Sigmoid colon (tissue), 7 donors: Measurements from ENCODE around the gene FAT2. TPM values are rescaled to one million over a fixed set of nuclear protein-coding genes. Genes with fewer than 3 reads are reported as not detected.

Experiments used
- DNase-seq: peaks from one replicate; pipeline ENCODE4 v3.0.0-alpha.2; 2019
- H3K27ac ChIP-seq, 4 donors: fragments of 200-600 bp; sonication (generic); one replicate each; pipeline ENCODE4 v1.5.1; 2016 to 2019; ENCODE audit warnings: mild to moderate bottlenecking in 1 of 4
- H3K27me3 ChIP-seq, 3 donors: fragments of 200-600 bp; sonication (generic); one replicate each; pipeline ENCODE4 v1.5.1; 2019; ENCODE audit warnings: mild to moderate bottlenecking in 1 of 3
- H3K36me3 ChIP-seq, 4 donors: fragments of 200-600 bp; sonication (generic); one replicate each; pipeline ENCODE4 v1.5.1; 2016 to 2019
- H3K4me1 ChIP-seq, 4 donors: fragments of 200-600 bp; sonication (generic); one replicate each; pipeline ENCODE4 v1.5.1; 2017 to 2019
- H3K4me3 ChIP-seq, 4 donors: fragments of 200-600 bp; sonication (generic); one replicate each; pipeline ENCODE4 v1.5.1; 2017 to 2019; ENCODE audit warnings: mild to moderate bottlenecking in 2 of 4, moderate library complexity in 1 of 4
- H3K9me3 ChIP-seq, 4 donors: fragments of 200-600 bp in 3 of 4; sonication (generic) in 3 of 4; one replicate each; pipeline versions ENCODE4 v1.5.1 to v1.6.1; 2013 to 2019
- EP300 ChIP-seq, 4 donors: sonication (generic); formaldehyde crosslinking; IDR thresholded peaks; one replicate each; pipeline ENCODE4 v1.6.1; 2017; ENCODE audit warnings: antibody characterized with exemption in 4 of 4
- POLR2A ChIP-seq, 2 donors: fragments of 450-650 bp; IDR thresholded peaks; one replicate each; pipeline ENCODE4 v1.6.1; 2016; ENCODE audit warnings: antibody characterized with exemption in 2 of 2, mild to moderate bottlenecking in 2 of 2, moderate library complexity in 2 of 2
- POLR2AphosphoS5 ChIP-seq, 4 donors: sonication (generic); formaldehyde crosslinking; IDR thresholded peaks; one replicate each; pipeline ENCODE4 v1.6.1; 2017; ENCODE audit warnings: antibody characterized with exemption in 4 of 4
- WGBS, 2 donors: extraction: QIAGEN DNeasy Blood & Tissue Kit; methylation state at CpG; one replicate each; pipeline ENCODE4 v1.1.7; 2013; 5-methylcytosine and 5-hydroxymethylcytosine counted together
- intact Hi-C: fragments of 100-400 bp; cut with DNase I; formaldehyde crosslinking; loops from one replicate; pipeline ENCODE4 v1.15.1; 2023
- polyA plus RNA-seq, 3 donors: library from polyadenylated mRNA; stranded (reverse); fragments of 200-250 nt; gene quantifications; one replicate each; pipeline ENCODE4 v1.2.3, GENCODE V29; 2013
- total RNA-seq, 4 donors: library from RNA; depleted of rRNA; stranded (reverse); fragments of >200 nt; gene quantifications; one replicate each; pipeline ENCODE4 v1.1.0, GENCODE V29; 2016
- TF ChIP-seq, protein P1 (sequence below), 4 experiments: fragments of 450-650 bp in 3 of 4; fragments of 200-600 bp in 1 of 4; IDR thresholded peaks; one replicate each; pipeline ENCODE4 v1.5.1; 2016 to 2019; ENCODE audit warnings: antibody characterized with exemption in 4 of 4, mild to moderate bottlenecking in 3 of 4, moderate library complexity in 2 of 4
- donor health status: healthy with polysubstance abuse.
- donor health status: Bipolar disorder and iron deficiency.
- donor health status: healthy.

Gene FAT2
- total and polyA plus RNA-seq, 7 donors, result 0.03 TPM; not detected in 6

DNA sequence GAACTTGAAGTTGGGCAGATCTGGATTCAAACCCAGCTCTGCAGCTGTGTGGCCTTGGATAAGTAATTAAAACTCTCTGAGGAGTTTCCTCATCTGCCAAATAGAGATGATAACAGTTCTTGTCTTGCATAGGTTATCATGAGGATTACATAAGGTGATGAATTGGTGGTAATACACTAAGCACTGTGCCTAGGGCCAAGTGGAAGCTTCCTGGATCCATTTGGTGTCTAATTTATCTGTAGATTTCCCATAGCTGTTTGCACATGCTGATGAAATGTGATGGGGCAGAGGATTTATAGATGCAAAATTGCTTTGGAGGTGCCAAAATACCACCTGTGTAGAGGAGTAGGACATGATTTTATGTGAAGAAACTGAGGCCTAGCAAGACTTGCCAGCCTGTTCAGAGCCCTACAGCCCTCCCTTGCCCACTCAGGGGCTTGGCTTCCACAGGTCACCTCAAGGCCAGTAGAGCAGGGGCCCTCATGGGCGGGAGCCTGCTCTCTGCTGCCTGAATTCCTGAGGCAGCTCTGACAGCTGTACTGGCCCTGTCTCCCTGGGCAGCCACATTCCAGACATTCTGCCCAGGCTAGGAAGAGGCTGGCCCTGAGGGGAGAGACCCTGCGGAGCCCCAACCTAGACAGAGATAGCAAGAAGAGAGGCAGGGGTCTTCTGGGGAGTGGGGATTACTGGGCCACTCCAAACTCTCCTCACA, 5.9 kb upstream of the FAT2 start:
- Histone ChIP-seq H3K4me3 (no peak overlapping the region), H3K9me3 (no peaks in the 10 kb centered on the region), H3K27ac (no peak overlapping the region), H3K4me1 (no peaks in the 10 kb centered on the region), H3K27me3 (no peaks in the 10 kb centered on the region), H3K36me3 (no peaks in the 10 kb centered on the region)
- DNase-seq, result no peak
- intact Hi-C loops, result no loop called here
- TF ChIP-seq POLR2AphosphoS5 (IDR thresholded peaks at IDR 0.05), result no peak
- 70 to 72% methylated on average over 2 of the region's 2 CpGs for WGBS, 2 donors

DNA sequence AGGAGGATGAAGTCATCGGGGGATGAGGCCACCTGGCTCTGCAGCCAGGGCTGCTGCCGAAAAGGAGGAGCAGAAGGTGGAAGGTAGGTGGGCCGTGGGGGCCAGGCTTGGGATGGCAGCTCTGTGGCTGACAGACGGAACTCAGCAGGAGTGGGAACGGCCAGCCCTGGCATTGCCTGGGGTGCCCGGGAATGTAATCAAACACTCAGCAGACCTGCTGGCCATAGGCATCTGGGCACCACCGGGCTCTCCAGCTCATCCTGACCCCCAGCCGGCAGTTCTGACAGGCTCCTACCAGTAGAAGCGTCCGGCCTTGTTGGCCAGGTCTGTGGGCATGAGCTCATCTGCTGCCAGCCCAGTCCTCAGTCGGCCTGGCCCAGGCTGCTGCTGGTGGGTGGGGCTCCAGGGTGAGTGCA, 4.3 kb upstream of the FAT2 start:
- Histone ChIP-seq H3K4me3 (no peak overlapping the region), H3K9me3 (no peaks in the 10 kb centered on the region), H3K27me3 (no peaks in the 10 kb centered on the region), H3K4me1 (no peaks in the 10 kb centered on the region), H3K27ac (no peak overlapping the region), H3K36me3 (no peaks in the 10 kb centered on the region)
- no peak for TF ChIP-seq EP300 (IDR thresholded peaks at IDR 0.05)
- TF ChIP-seq, protein P1, sequence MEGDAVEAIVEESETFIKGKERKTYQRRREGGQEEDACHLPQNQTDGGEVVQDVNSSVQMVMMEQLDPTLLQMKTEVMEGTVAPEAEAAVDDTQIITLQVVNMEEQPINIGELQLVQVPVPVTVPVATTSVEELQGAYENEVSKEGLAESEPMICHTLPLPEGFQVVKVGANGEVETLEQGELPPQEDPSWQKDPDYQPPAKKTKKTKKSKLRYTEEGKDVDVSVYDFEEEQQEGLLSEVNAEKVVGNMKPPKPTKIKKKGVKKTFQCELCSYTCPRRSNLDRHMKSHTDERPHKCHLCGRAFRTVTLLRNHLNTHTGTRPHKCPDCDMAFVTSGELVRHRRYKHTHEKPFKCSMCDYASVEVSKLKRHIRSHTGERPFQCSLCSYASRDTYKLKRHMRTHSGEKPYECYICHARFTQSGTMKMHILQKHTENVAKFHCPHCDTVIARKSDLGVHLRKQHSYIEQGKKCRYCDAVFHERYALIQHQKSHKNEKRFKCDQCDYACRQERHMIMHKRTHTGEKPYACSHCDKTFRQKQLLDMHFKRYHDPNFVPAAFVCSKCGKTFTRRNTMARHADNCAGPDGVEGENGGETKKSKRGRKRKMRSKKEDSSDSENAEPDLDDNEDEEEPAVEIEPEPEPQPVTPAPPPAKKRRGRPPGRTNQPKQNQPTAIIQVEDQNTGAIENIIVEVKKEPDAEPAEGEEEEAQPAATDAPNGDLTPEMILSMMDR (IDR thresholded peaks at IDR 0.05), result no peak
- no peak for TF ChIP-seq POLR2A (IDR thresholded peaks at IDR 0.05)
- TF ChIP-seq POLR2AphosphoS5 (IDR thresholded peaks at IDR 0.05), result no peak
- intact Hi-C loops, result no loop called here
- DNase-seq, result no peak
- 90 to 92% methylated on average over 11 of the region's 11 CpGs for WGBS, 2 donors

DNA sequence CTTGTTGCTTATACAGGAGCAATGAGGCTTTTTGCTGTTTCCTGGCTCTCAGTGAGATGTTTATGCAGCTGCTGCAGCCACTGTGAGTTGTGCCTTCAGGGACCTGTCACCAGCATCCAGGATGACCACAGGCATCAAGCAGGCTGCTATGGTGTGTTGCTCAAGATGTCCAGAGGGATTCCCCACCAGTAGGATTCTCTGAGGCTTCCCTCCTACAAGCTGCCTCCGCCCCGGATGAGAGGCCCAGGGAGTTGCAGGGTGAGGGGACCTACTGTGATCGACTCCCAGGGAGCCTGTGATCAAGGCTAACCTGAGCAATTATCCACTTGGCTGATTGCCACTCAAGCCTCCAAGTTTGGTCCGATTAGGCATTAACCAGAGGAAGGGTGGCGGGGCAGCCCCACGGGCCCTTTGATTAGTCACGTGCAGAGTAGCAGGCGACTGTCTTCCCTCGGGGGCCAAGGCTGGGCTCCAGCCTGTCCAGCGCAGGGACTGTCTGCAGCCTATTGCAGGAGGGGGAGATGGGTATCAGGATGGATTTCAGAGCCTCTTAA, 1.8 kb upstream of the FAT2 start:
- intact Hi-C loops, result no loop called here
- Histone ChIP-seq H3K27me3 (no peaks in the 10 kb centered on the region), H3K36me3 (no peaks in the 10 kb centered on the region), H3K4me3 (no peak overlapping the region), H3K9me3 (no peaks in the 10 kb centered on the region), H3K27ac (no peak overlapping the region), H3K4me1 (no peaks in the 10 kb centered on the region)
- WGBS, 2 donors, result 34 to 63% methylated on average over 10 of the region's 10 CpGs
- no peak for TF ChIP-seq EP300 (IDR thresholded peaks at IDR 0.05)
- TF ChIP-seq POLR2A (IDR thresholded peaks at IDR 0.05), result no peak
- TF ChIP-seq, protein P1 (IDR thresholded peaks at IDR 0.05), result no peak
- no peak for TF ChIP-seq POLR2AphosphoS5 (IDR thresholded peaks at IDR 0.05)
- no peak for DNase-seq

DNA sequence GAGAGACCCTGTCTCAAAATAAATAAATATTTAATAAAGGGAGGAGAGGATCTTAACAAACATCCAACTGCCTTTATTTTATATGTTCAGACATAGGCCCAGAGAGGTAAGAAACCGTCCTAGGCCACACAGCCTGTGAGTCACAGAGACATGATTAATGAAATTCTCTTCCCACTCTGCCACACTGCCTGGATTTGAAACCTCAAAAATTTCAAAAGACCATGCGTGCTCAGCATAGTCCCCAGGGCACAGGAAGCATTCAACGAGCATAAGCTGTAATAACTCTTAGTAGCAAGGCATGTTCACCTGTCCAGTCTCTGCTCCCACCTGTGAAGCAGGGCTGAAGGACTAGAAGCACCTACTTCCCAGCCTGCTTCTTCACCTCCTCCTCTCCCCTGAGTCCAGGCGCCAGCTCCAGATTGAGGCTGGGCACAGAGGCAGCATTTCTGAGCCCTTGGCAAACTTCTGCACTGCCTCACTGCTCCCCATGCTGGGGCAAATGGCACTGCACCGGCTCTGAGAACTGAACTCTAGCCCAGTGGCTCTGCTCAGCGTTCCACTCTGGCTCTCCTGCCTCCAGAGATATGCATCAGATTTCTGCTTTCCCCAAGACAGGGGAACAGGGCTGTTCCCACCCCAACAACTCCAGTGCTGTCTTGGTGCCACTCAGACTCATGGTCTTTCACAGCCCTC, 1.1 kb downstream of the FAT2 start:
- Histone ChIP-seq H3K27ac (no peak overlapping the region), H3K27me3 (no peaks in the 10 kb centered on the region), H3K4me1 (no peaks in the 10 kb centered on the region), H3K9me3 (no peaks in the 10 kb centered on the region), H3K4me3 (no peak overlapping the region), H3K36me3 (no peaks in the 10 kb centered on the region)
- no peak for TF ChIP-seq EP300 (IDR thresholded peaks at IDR 0.05)
- no peak for TF ChIP-seq POLR2AphosphoS5 (IDR thresholded peaks at IDR 0.05)
- TF ChIP-seq POLR2A (IDR thresholded peaks at IDR 0.05), result no peak
- TF ChIP-seq, protein P1 (IDR thresholded peaks at IDR 0.05), result no peak
- 79 to 81% methylated on average over 6 of the region's 6 CpGs for whole genome bisulfite sequencing, 2 donors
- intact Hi-C loops, result no loop called here
- no peak for DNase-seq

DNA sequence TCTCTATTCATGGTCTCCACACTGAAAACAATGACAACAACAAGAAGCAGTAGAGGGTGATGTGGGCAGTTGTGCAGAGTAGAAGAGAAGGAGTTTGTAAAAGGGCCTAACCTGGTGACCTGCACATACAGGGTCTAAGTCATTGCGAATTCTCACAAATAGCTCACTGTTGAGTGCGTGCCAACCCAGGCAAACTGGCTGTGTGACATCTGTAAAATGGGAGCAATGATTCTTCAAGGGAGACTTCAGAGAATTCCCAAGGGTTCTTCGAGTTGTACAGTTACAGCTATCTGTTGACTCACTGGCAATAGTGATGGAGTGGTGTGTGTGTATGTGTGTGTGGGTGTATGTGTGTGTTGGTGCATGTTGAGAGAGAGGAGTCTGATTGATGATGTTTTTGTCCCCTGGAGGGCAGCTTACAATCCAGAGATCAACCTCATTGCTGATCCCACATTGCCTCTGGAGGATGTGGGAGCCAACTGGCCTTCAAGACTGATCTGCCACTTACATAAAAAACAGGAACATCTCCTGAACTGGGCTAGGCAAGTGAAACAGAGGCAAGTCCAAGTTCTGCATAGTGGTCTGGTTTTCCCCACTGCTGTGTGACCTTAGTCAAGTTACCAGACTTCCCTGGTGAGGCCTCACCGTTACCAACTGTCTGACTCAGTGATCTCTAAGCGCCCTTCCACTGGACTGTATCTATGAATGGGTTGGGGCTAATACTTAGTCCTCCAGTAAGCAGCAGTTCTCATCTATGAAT, 3.2 kb downstream of the FAT2 start:
- Histone ChIP-seq H3K27ac (no peak overlapping the region), H3K27me3 (no peaks in the 10 kb centered on the region), H3K4me3 (no peak overlapping the region), H3K4me1 (no peaks in the 10 kb centered on the region), H3K9me3 (no peaks in the 10 kb centered on the region), H3K36me3 (no peaks in the 10 kb centered on the region)
- TF ChIP-seq POLR2AphosphoS5 (IDR thresholded peaks at IDR 0.05) (no peak), EP300 (IDR thresholded peaks at IDR 0.05) (no peak)
- no peak for DNase-seq
- WGBS, 2 donors, result 91 to 92% methylated on average over 5 of the region's 5 CpGs
- intact Hi-C loops, result no loop called here
